HepG2 (cell line): Measurements from ENCODE around the gene KDM5B. TPM values are rescaled to one million over a fixed set of nuclear protein-coding genes. Genes with fewer than 3 reads are reported as not detected.
A peak's percentile ranks its signal among the peaks of the same experiment; 100 is the strongest.

Source experiments
- CAMTA2 ChIP-seq: sonication (generic); formaldehyde crosslinking; IDR thresholded peaks from 2 replicates; pipeline ENCODE4 v1.4.0; 2020; ENCODE audit warnings: mild to moderate bottlenecking, missing genetic modification reagents, borderline replicate concordance
- CHCHD3 ChIP-seq: sonication (generic); formaldehyde crosslinking; IDR thresholded peaks from 2 replicates; pipeline ENCODE4 v1.8.0; 2022; ENCODE audit warnings: mild to moderate bottlenecking, missing genetic modification reagents, moderate library complexity
- DPF2 ChIP-seq: sonication (generic); formaldehyde crosslinking; IDR thresholded peaks from 2 replicates; pipeline ENCODE4 v1.4.0; 2020; ENCODE audit warnings: mild to moderate bottlenecking, low read depth, missing genetic modification reagents, borderline replicate concordance
- FOXA1 ChIP-seq, 2 experiments: fragments of 450-650 bp in 1 of 2; sonication (generic) in 1 of 2; formaldehyde crosslinking in 1 of 2; IDR thresholded peaks; 2 replicates each; pipeline versions ENCODE4 v1.4.0 to v1.6.1; 2016 to 2020; ENCODE audit warnings: missing genetic modification reagents in 1 of 2
- JDP2 ChIP-seq: sonication (generic); formaldehyde crosslinking; IDR thresholded peaks from 2 replicates; pipeline ENCODE4 v1.8.1; 2022; ENCODE audit warnings: missing genetic modification reagents, borderline replicate concordance
- MEIS2 ChIP-seq: sonication (generic); formaldehyde crosslinking; IDR thresholded peaks from 2 replicates; pipeline ENCODE4 v1.9.0; 2021; ENCODE audit warnings: mild to moderate bottlenecking, missing genetic modification reagents
- SMARCC2 ChIP-seq: fragments of 450-650 bp; IDR thresholded peaks from 2 replicates; pipeline ENCODE4 v1.6.1; 2017; ENCODE audit warnings: antibody characterized with exemption, mild to moderate bottlenecking
- TBP ChIP-seq: sonication (generic); formaldehyde crosslinking; IDR thresholded peaks from 2 replicates; pipeline ENCODE4 v1.5.0; 2020; ENCODE audit warnings: missing genetic modification reagents
- ZBTB7B ChIP-seq: sonication (generic); formaldehyde crosslinking; IDR thresholded peaks from 2 replicates; pipeline ENCODE4 v1.4.0; 2020; ENCODE audit warnings: missing genetic modification reagents
- ZFP37 ChIP-seq: sonication (generic); formaldehyde crosslinking; IDR thresholded peaks from 2 replicates; pipeline ENCODE4 v1.4.0; 2020; ENCODE audit warnings: missing genetic modification reagents, borderline replicate concordance
- ZMYM3 ChIP-seq: sonication (generic); formaldehyde crosslinking; IDR thresholded peaks from 2 replicates; pipeline ENCODE4 v1.5.1; 2020; ENCODE audit warnings: mild to moderate bottlenecking, missing genetic modification reagents
- ZNF10 ChIP-seq: sonication (generic); formaldehyde crosslinking; IDR thresholded peaks from 2 replicates; pipeline ENCODE4 v1.4.0; 2020; ENCODE audit warnings: mild to moderate bottlenecking, low read depth, missing genetic modification reagents, borderline replicate concordance
- ZNF326 ChIP-seq: sonication (generic); formaldehyde crosslinking; IDR thresholded peaks from 2 replicates; pipeline ENCODE4 v1.4.0; 2020; ENCODE audit warnings: missing genetic modification reagents, borderline replicate concordance
- ZNF329 ChIP-seq: sonication (generic); formaldehyde crosslinking; IDR thresholded peaks from 2 replicates; pipeline ENCODE4 v1.9.0; 2021; ENCODE audit warnings: low read depth, mild to moderate bottlenecking, missing genetic modification reagents
- ZNF367 ChIP-seq: sonication (generic); formaldehyde crosslinking; IDR thresholded peaks from 2 replicates; pipeline ENCODE4 v1.4.0; 2020; ENCODE audit warnings: missing genetic modification reagents, borderline replicate concordance
- ZNF496 ChIP-seq: sonication (generic); formaldehyde crosslinking; IDR thresholded peaks from 2 replicates; pipeline ENCODE4 v1.8.1; 2023; ENCODE audit warnings: mild to moderate bottlenecking, moderate library complexity, missing genetic modification reagents; ENCODE audit not compliant: insufficient replicate concordance
- ZNF547 ChIP-seq: sonication (generic); formaldehyde crosslinking; IDR thresholded peaks from 2 replicates; pipeline ENCODE4 v1.5.1; 2020; ENCODE audit warnings: mild to moderate bottlenecking, missing genetic modification reagents
- ZNF572 ChIP-seq: sonication (generic); formaldehyde crosslinking; IDR thresholded peaks from 2 replicates; pipeline ENCODE4 v1.5.1; 2020; ENCODE audit warnings: mild to moderate bottlenecking, missing genetic modification reagents
- ZNF589 ChIP-seq: sonication (generic); formaldehyde crosslinking; conservative IDR thresholded peaks from 2 replicates; pipeline ENCODE4 v1.8.0; 2022; ENCODE audit warnings: mild to moderate bottlenecking, moderate library complexity, missing genetic modification reagents
- ZNF710 ChIP-seq: sonication (generic); formaldehyde crosslinking; IDR thresholded peaks from 2 replicates; pipeline ENCODE4 v1.5.0; 2020; ENCODE audit warnings: mild to moderate bottlenecking, missing genetic modification reagents, borderline replicate concordance
- ZSCAN9 ChIP-seq: IDR thresholded peaks from 2 replicates; pipeline ENCODE4 v1.6.1; 2016; ENCODE audit warnings: borderline replicate concordance
- polyA plus RNA-seq, 8 experiments: library from polyadenylated mRNA; depleted of rRNA in 3 of 8; stranded (reverse) in 7 of 8; unstranded in 1 of 8; fragments of >200 nt; fragmentation: Illumina TruSeq in 4 of 8; extraction: Trizol in 4 of 8; gene quantifications; 2 replicates each; pipeline versions ENCODE4 v1.2.1 to v1.2.3, GENCODE V29; 2011 to 2016; ENCODE audit warnings: low read depth in 4 of 8, missing spikeins in 1 of 8, mixed read lengths in 1 of 8; ENCODE audit not compliant: insufficient read depth in 1 of 8
- total RNA-seq, 5 experiments: library from RNA; depleted of rRNA; stranded (reverse); fragments of >200 nt; fragmentation: Illumina TruSeq; extraction: Trizol; gene quantifications; 2 replicates each; pipeline ENCODE4 v1.2.3, GENCODE V29; 2016; ENCODE audit warnings: low read depth in 1 of 5
- TF ChIP-seq, protein P1 (sequence below): sonication (generic); formaldehyde crosslinking; IDR thresholded peaks from 2 replicates; pipeline ENCODE4 v1.9.0; 2021; ENCODE audit warnings: missing genetic modification reagents, borderline replicate concordance
- TF ChIP-seq, protein P2 (sequence below): sonication (generic); formaldehyde crosslinking; IDR thresholded peaks from 2 replicates; pipeline ENCODE4 v1.5.1; 2020; ENCODE audit warnings: missing genetic modification reagents, mild to moderate bottlenecking, borderline replicate concordance

The KDM5B gene
- total and polyA plus RNA-seq, 2 of the 13 experiments (the other 11 are each of a cell fraction or from before 2014, with no cell fraction given): 34.2 to 35.4 TPM

DNA sequence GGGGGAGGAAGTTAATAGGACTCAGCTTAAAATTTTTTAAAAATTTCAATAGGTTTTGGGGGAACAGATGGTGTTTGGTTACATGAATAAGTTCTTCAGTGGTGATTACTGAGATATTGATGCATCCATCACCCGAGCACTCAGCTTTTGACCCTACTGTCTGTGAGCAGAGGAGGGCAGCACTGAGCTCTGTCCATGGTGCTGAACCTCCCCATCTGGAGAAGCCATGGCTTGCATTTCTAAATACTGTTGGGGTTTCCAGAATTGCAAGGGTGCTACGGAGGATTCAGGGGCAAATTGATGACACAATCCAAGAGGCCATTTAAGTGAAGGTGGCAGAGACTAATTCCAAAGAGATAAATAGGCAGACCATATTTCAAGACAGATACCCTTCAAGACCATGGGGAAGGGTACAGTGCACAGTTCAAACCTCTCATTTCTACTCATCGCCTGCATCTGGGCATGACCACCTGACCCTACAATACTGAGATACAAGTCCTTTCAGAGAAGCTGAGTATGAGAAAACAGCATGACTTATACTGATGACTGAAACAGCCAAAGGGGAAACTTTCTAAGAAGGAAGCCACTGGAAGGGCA, 115.2 kb downstream of the KDM5B start (continued):
- TF ChIP-seq ZNF710: no peak
- TF ChIP-seq TBP (CRISPR knock-in tag): no peak
- no peak for TF ChIP-seq ZNF496 (CRISPR knock-in tag)
- TF ChIP-seq CAMTA2: no peak
- no peak; the same call in 1 of the 2 replicates for TF ChIP-seq JDP2 (CRISPR knock-in tag)
- TF ChIP-seq, protein P1, sequence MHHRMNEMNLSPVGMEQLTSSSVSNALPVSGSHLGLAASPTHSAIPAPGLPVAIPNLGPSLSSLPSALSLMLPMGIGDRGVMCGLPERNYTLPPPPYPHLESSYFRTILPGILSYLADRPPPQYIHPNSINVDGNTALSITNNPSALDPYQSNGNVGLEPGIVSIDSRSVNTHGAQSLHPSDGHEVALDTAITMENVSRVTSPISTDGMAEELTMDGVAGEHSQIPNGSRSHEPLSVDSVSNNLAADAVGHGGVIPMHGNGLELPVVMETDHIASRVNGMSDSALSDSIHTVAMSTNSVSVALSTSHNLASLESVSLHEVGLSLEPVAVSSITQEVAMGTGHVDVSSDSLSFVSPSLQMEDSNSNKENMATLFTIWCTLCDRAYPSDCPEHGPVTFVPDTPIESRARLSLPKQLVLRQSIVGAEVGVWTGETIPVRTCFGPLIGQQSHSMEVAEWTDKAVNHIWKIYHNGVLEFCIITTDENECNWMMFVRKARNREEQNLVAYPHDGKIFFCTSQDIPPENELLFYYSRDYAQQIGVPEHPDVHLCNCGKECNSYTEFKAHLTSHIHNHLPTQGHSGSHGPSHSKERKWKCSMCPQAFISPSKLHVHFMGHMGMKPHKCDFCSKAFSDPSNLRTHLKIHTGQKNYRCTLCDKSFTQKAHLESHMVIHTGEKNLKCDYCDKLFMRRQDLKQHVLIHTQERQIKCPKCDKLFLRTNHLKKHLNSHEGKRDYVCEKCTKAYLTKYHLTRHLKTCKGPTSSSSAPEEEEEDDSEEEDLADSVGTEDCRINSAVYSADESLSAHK (CRISPR knock-in tag): 0 out of 2 replicates have a peak, but pooled peaks have one; percentile 66
- TF ChIP-seq MEIS2 (CRISPR knock-in tag): no peak
- no peak for TF ChIP-seq ZNF589 (CRISPR knock-in tag)
- no peak for TF ChIP-seq ZNF326
- no peak for TF ChIP-seq SMARCC2
- no peak; the same call in 1 of the 2 replicates for TF ChIP-seq CHCHD3 (CRISPR knock-in tag)
- TF ChIP-seq ZNF572 (CRISPR knock-in tag): no peak
- TF ChIP-seq, protein P2, sequence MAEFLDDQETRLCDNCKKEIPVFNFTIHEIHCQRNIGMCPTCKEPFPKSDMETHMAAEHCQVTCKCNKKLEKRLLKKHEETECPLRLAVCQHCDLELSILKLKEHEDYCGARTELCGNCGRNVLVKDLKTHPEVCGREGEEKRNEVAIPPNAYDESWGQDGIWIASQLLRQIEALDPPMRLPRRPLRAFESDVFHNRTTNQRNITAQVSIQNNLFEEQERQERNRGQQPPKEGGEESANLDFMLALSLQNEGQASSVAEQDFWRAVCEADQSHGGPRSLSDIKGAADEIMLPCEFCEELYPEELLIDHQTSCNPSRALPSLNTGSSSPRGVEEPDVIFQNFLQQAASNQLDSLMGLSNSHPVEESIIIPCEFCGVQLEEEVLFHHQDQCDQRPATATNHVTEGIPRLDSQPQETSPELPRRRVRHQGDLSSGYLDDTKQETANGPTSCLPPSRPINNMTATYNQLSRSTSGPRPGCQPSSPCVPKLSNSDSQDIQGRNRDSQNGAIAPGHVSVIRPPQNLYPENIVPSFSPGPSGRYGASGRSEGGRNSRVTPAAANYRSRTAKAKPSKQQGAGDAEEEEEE (CRISPR knock-in tag): 0 out of 2 replicates have a peak, but pooled peaks have one; percentile 56
- TF ChIP-seq DPF2 (CRISPR knock-in tag): no peak
- TF ChIP-seq ZNF367 (CRISPR knock-in tag): no peak; the same call in 1 of the 2 replicates
- TF ChIP-seq ZBTB7B (CRISPR knock-in tag): 0 out of 2 replicates have a peak, but pooled peaks have one; percentile 37
- TF ChIP-seq ZNF10 (CRISPR knock-in tag): no peak
- TF ChIP-seq ZNF547 (CRISPR knock-in tag): 0 out of 2 replicates have a peak, but pooled peaks have one; percentile 31
- TF ChIP-seq ZSCAN9: peak; percentile 99
- TF ChIP-seq FOXA1 (IDR thresholded peaks at IDR 0.05): no peak
- TF ChIP-seq FOXA1 (CRISPR knock-in tag; IDR thresholded peaks at IDR 0.05): no peak
- 0 out of 2 replicates have a peak, but pooled peaks have one; percentile 53 for TF ChIP-seq ZNF329 (CRISPR knock-in tag)
- no peak for TF ChIP-seq ZMYM3 (CRISPR knock-in tag)
- TF ChIP-seq ZFP37 (CRISPR knock-in tag): peak; percentile 66; the same call in 1 of the 2 replicates
